ENCODE data around the gene RNF103.

GRCh38 chr2:86649119-86649947 lies 25.7 kb upstream of the RNF103 start:
- TF ChIP-seq TAF1 (CRISPR knock-in tag; IDR thresholded peaks at IDR 0.05) (no peak), KLF12 (CRISPR knock-in tag; IDR thresholded peaks at IDR 0.05; ENCODE audit: borderline replicate concordance) (no peak), E2F1 (CRISPR knock-in tag; IDR thresholded peaks at IDR 0.05) (peak; percentile 41; the same call in 1 of the 2 replicates), HDAC1 (CRISPR knock-in tag; IDR thresholded peaks at IDR 0.05) (no peak; the same call in 1 of the 2 replicates), GFI1 (CRISPR knock-in tag; IDR thresholded peaks at IDR 0.05; ENCODE audit: borderline replicate concordance) (no peak)

Measured in HepG2 (cell line).